ENCODE data around the gene SCARB2. TPM values are rescaled to one million over a fixed set of nuclear protein-coding genes. Genes with fewer than 3 reads are reported as not detected.

Gene SCARB2
- total RNA-seq, 1 donor from 2014 or later = 176 TPM

GRCh38 chr4:76153356-76153755 lies 60.3 kb downstream of the SCARB2 start:
- DNase-seq (ENCODE audit: low spot score) = no peak

GRCh38 chr4:76148142-76148865 lies 65.3 kb downstream of the SCARB2 start, which contains the start of gene NUP54:
TSS of gene NUP54 (minus strand) at chr4:76148397. CDS start at chr4:76148374, 23 bp downstream.
- DNase-seq (ENCODE audit: low spot score) = peak; percentile 97

GRCh38 chr4:76147454-76148141 lies 66.0 kb downstream of the SCARB2 start:
- DNase-seq (ENCODE audit: low spot score) = peak; percentile 89

- DNase-seq (ENCODE audit: low spot score) = no peak
These were observed 69.1 kb downstream of the SCARB2 start for GRCh38 chr4:76144546-76144945.

- DNase-seq (ENCODE audit: low spot score) = no peak
These were observed 72.4 kb downstream of the SCARB2 start for GRCh38 chr4:76141241-76141640.

GRCh38 chr4:76127754-76128153 lies 85.9 kb downstream of the SCARB2 start:
- no peak for DNase-seq (ENCODE audit: low spot score)

- no peak for DNase-seq (ENCODE audit: low spot score)
These were observed 87.8 kb downstream of the SCARB2 start for GRCh38 chr4:76125816-76126215.

- no peak for DNase-seq (ENCODE audit: low spot score)
These were observed 93.4 kb downstream of the SCARB2 start for GRCh38 chr4:76120199-76120598.

- DNase-seq (ENCODE audit: low spot score) = no peak
These were observed 96.1 kb downstream of the SCARB2 start for GRCh38 chr4:76117536-76117935.

- no peak for DNase-seq (ENCODE audit: low spot score)
These were observed 96.8 kb downstream of the SCARB2 start for GRCh38 chr4:76116821-76117220.

Other genes with a start within 250 kb of the SCARB2 start
- gene SDAD1, start 222.9 kb downstream of the SCARB2 start, total RNA-seq = 39.1 TPM
- 0.16 TPM for gene CXCL9, start 206.3 kb downstream of the SCARB2 start, total RNA-seq
- 0.39 TPM for gene CXCL10, start 190.3 kb downstream of the SCARB2 start, total RNA-seq
- not detected for gene CXCL11, start 177.8 kb downstream of the SCARB2 start, total RNA-seq
- gene ART3, start 139.1 kb downstream of the SCARB2 start, total RNA-seq = not detected
- 33.9 TPM for gene NUP54, start 65.4 kb downstream of the SCARB2 start, total RNA-seq
- gene FAM47E, start 37.9 kb upstream of the SCARB2 start, total RNA-seq = 3.3 TPM
- 34.7 TPM for gene STBD1, start 92.9 kb upstream of the SCARB2 start, total RNA-seq
- gene CCDC158, start 207.3 kb upstream of the SCARB2 start, total RNA-seq = 0.45 TPM
- gene SHROOM3, start 221.4 kb upstream of the SCARB2 start, total RNA-seq = 0.51 TPM